IPS-18c (cell line): ENCODE data around the gene AHDC1.
"Not testable (repeated sequence)": the region's sequence is repeated elsewhere in the genome, so short reads cannot be mapped to it uniquely, and the experiment has no call there.

Source experiments
- H3K4me3 ChIP-seq: 2 replicates; pipeline ENCODE4 v1.7.0; 2013; ENCODE audit warnings: low read depth, mild to moderate bottlenecking, low read length, moderate library complexity; ENCODE audit not compliant: insufficient read depth
- H3K9me3 ChIP-seq: one replicate; pipeline ENCODE4 v1.6.1; 2013; ENCODE audit warnings: mild to moderate bottlenecking, low read length, moderate library complexity; ENCODE audit not compliant: control insufficient read depth, insufficient read depth

AHDC1 gene

GRCh38 chr1:27554293-27554692 lies 49.7 kb downstream of the AHDC1 start:
- H3K9me3 ChIP-seq = peaks cover 4% of the 10 kb centered on the region
- H3K4me3 ChIP-seq = no peak overlapping the region

DNA sequence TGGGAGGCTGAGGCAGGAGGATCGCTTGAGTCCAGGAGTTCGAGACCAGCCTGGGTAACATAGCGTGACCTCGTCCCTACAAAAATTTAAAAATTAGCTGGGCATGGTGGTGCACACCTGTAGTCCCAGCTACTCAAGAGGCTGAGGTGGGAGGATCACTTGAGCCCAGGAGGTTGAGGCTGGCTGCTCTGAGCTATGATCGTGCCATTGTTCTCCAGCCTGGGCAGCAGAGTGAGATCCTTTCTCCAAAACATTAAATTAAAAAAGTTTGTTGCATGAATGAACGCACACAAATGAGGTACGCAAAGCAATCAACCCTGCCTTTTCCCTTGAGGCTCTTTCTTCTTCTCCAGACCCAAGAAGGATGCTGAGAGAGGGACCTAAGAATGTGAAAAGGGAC lies 50.1 kb downstream of the AHDC1 start:
- H3K9me3 ChIP-seq, H3K4me3 ChIP-seq: not testable (repeated sequence)

DNA sequence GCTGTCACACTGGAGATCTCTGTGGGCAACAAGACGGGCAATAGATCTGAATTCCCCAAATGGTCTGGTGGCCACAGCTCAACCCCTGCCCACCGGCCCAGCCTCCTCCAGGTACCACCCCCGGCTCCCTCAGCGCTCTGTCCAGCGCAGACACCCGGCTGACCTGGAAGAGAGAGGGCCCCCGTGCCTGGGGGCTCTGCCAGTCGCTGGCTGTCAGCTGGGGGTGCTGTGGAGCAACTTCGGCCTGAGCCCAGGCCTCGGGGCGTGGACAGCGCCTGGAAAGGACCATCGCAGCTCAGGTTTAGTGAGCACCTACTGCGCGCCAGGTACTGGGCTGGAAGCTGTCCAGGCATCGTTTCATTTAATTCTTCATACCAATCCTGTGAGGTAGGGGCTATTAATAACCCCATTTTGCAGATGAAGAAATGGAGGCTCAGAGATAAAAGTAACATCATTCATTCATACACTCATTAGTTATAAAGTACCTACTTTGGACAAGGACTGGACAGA lies 51.0 kb downstream of the AHDC1 start:
- H3K4me3 ChIP-seq = no peak overlapping the region
- peaks cover 2% of the 10 kb centered on the region for H3K9me3 ChIP-seq

GRCh38 chr1:27551953-27552312 lies 52.0 kb downstream of the AHDC1 start:
- Histone ChIP-seq H3K4me3 (no peak overlapping the region), H3K9me3 (peaks cover 2% of the 10 kb centered on the region)

DNA sequence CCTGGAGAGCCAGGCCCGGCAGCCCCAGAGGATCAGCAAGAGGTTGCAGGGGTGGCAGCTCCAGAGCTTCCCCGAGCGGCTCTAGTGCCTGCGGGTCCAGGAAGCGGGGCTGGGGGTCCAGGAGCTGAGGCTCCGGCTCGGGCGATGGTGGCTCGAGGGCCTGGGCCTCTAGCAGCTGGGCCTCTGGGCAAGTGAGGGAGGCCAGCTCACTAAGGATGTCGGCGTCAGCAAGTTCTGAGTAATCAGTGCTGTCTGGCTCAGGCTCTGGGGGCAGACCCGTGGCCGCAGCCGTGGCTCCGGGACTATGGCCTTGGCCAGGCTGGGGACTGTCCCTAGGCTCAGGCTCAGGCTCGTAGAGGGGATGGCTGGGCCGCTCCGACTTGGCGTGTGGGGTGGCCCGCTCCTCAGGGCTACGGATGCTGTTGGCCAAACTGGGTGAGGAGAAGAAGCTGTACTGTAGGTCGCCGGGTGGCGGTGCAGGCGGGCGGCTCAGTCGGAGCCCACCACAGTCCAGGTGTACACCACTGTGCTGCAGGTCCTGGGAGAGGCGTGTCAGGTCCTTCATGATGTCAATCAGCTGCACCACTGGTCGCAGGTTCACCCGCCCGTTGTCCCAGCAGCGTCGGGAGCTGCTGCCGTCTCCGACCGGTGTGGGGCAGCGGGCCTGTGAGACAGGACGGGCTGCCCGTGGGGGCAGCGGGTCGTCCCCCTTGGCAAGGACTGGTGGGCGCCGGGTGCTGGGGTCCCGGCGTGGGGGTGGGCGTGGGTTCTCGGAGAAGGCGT lies 52.6 kb downstream of the AHDC1 start:
- Histone ChIP-seq H3K4me3 (no peak overlapping the region), H3K9me3 (peaks cover 2% of the 10 kb centered on the region)

- H3K4me3 ChIP-seq = no peak overlapping the region
Observed at GRCh38 chr1:27550510-27551169, 53.3 kb downstream of the AHDC1 start.

GRCh38 chr1:27549807-27550408 lies 54.0 kb downstream of the AHDC1 start:
- Histone ChIP-seq H3K4me3 (no peak overlapping the region), H3K9me3 (peaks cover 2% of the 10 kb centered on the region)

More at GRCh38 chr1:27550510-27551169, 53.3 kb downstream of the AHDC1 start:
- peaks cover 2% of the 10 kb centered on the region for H3K9me3 ChIP-seq

GRCh38 chr1:27548858-27549719 lies 54.9 kb downstream of the AHDC1 start:
- H3K9me3 ChIP-seq = no peaks in the 10 kb centered on the region
- H3K4me3 ChIP-seq = no peak overlapping the region

DNA sequence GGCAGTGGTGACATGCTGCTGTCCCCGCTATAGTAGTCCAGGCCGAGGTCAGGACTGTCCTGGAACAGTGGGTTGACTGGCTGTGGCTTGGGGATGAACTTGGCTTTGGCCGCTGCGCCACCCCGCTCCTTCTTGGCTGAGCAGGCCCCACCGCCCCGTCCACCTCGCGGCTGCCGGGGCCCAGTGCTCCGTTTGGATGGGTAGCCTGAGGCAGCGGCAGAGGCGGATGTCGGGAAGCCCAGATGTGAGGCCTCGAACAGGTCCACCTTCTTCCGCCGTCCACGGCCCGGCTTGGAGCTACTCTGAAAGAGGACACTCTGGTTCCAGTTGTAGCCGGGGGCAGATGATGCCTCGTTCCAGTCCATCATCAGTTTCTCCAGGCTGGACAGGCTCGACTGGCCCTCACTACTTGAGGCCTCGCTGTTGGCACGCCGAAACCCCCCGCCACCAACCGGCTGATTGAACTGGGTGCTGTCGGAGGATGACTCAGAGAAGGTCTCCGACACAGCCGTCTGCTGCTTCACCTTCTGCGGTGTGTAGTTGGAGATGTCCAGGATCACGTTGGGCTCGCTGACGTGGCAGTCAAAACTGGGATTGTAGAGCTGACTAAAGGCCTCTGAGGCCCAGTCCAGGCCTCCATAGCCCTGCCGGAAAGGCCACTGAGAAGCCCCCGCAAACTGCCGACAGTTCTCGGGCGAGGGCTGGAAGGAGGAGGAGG lies 55.6 kb downstream of the AHDC1 start:
- Histone ChIP-seq H3K9me3 (no peaks in the 10 kb centered on the region), H3K4me3 (no peak overlapping the region)

GRCh38 chr1:27547220-27548116 lies 56.5 kb downstream of the AHDC1 start:
- H3K4me3 ChIP-seq = no peak overlapping the region
- no peaks in the 10 kb centered on the region for H3K9me3 ChIP-seq

GRCh38 chr1:27545876-27546275 lies 58.1 kb downstream of the AHDC1 start:
- no peaks in the 10 kb centered on the region for H3K9me3 ChIP-seq
- H3K4me3 ChIP-seq = no peak overlapping the region

DNA sequence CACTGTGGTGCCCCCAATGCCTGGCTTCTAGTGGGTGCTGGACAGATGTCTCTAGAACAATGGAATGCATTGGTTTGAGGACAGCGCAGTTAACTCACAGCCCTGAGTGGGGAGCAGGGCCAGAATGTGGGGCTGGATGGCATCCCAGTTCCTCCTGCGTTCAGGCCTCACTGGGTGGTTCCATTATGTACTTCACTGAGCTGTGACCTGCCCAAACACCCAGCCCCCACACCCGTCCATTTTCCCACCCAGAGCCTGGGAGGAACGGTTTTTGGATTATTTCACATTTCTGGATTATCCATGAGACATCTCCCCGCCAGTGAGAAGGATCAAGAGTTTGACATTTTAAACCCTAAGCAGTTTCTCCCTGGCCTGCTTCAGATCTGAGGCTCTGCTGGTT lies 58.7 kb downstream of the AHDC1 start:
- no peaks in the 10 kb centered on the region for H3K9me3 ChIP-seq
- no peak overlapping the region for H3K4me3 ChIP-seq

- H3K9me3 ChIP-seq = peaks cover 3% of the 10 kb centered on the region
- no peak overlapping the region for H3K4me3 ChIP-seq
Observed at GRCh38 chr1:27544834-27545233, 59.1 kb downstream of the AHDC1 start.

DNA sequence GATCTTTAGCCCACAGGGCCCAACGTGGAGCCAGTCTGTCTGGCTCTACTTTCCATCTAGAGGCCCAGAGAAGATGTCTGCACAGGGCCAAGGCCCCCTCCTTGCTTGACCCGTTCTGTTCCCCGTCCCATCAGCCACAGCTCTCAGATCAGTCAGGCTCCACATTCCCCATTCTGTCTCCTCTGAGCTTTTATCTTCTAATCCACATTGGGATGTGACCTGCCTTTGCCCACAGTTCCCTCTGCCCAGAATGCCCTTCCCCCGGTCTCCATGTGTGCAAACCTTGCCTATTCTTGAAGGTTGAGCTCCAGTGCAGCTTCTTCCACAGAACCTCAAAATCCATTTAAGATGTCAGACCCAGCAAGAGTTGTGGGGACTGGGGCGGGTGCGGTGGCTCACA lies 60.7 kb downstream of the AHDC1 start:
- H3K4me3 ChIP-seq = no peak overlapping the region
- peaks cover 3% of the 10 kb centered on the region for H3K9me3 ChIP-seq

- Histone ChIP-seq H3K9me3 (peaks cover 3% of the 10 kb centered on the region), H3K4me3 (no peak overlapping the region)
Observed at GRCh38 chr1:27542463-27543273, 61.3 kb downstream of the AHDC1 start.
